ENCODE measurements around the gene GATAD2B.

The GATAD2B gene

DNA sequence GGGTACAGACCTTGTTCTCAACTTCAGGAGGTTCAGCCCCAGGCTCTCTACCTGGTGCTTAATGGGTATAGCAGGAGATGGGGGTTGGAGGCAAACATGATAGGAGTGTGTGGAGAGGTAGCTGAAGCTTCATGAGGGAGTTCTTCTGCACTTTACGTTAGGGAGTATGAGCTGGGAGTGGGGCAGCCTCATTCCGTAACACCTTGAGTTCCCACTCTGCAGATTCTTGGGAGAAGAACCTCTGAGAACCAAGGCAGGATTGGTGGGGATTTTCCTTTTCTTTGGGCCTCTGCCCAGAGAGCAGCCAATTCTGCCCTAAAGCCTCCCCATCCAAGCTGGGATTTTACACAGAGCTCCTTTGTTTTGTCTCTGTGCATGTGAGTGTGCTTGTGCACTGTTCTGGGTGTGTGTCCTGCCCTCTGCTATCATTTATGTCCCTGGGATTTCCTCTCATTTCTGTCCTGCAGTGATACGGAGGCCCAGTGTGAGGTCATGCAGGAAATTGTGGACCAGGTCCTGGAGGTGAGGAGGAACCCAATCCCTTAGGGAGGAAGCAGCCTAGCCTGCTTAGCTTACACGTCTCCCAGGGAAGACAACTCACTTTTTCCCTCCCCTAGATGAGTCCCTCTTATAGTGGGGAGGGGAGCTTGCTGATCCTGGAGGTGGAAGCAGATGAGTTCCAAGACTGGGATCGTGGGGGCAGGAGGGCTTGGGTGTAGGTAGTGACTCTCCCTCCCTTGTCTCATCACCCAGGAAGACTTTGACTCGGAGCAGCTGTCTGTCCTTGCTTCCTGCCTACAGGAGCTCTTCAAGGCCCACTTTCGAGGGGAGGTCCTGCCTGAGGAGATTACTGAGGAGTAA lies 159.2 kb downstream of the GATAD2B start:
- no peak for DNase-seq (ENCODE audit: low read depth)
- H3K4me3 ChIP-seq (ENCODE audit: low read length) = no peak overlapping the region
- TF ChIP-seq, protein P1, sequence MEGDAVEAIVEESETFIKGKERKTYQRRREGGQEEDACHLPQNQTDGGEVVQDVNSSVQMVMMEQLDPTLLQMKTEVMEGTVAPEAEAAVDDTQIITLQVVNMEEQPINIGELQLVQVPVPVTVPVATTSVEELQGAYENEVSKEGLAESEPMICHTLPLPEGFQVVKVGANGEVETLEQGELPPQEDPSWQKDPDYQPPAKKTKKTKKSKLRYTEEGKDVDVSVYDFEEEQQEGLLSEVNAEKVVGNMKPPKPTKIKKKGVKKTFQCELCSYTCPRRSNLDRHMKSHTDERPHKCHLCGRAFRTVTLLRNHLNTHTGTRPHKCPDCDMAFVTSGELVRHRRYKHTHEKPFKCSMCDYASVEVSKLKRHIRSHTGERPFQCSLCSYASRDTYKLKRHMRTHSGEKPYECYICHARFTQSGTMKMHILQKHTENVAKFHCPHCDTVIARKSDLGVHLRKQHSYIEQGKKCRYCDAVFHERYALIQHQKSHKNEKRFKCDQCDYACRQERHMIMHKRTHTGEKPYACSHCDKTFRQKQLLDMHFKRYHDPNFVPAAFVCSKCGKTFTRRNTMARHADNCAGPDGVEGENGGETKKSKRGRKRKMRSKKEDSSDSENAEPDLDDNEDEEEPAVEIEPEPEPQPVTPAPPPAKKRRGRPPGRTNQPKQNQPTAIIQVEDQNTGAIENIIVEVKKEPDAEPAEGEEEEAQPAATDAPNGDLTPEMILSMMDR (conservative IDR thresholded peaks at IDR 0.05; ENCODE audit: low read depth, low read length) = no peak

DNA sequence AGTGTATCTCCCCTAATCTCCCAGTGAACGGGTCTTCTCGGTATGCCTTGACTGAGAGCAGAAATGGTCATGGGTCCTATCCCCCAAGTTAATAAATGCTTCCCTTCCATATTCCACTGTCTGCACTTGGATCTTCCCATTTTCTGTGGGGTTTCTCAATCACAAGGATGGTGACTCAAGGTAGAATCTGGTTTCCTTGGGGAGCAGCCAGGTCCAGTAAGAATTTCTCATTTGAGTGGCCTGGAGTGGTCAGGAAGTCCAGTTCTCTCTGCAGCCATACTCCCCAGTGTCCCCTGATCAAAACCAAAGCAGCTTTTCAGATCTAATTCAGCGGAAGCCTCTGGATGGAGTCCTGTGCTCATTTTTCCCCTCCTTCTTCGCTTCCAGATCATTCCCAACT lies 162.3 kb downstream of the GATAD2B start:
- no peak for DNase-seq (ENCODE audit: low read depth)
- TF ChIP-seq, protein P1 (conservative IDR thresholded peaks at IDR 0.05; ENCODE audit: low read depth, low read length) = no peak
- no peak overlapping the region for H3K4me3 ChIP-seq (ENCODE audit: low read length)

All from retinal pigment epithelial cell (primary cell).